Uterus (tissue), 4 donors: ENCODE results near the gene HDAC7. TPM values are rescaled to one million over a fixed set of nuclear protein-coding genes. Genes with fewer than 3 reads are reported as not detected.

Source experiments
- DNase-seq, 2 donors: peaks; one replicate each; pipeline ENCODE4 v3.0.0-alpha.2; 2019 to 2020
- H3K27ac ChIP-seq, 2 donors: fragments of 200-600 bp; sonication (generic); 1 replicate in 1 of 2; 2 replicates in 1 of 2; pipeline ENCODE4 v1.5.1; 2016 to 2018
- H3K27me3 ChIP-seq, 2 donors: fragments of 200-600 bp; sonication (generic); one replicate each; pipeline ENCODE4 v1.5.1; 2018 to 2019; ENCODE audit warnings: control low read depth in 1 of 2
- H3K36me3 ChIP-seq, 2 donors: fragments of 200-600 bp; sonication (generic); one replicate each; pipeline ENCODE4 v1.5.1; 2019; ENCODE audit warnings: control low read depth in 1 of 2
- H3K4me1 ChIP-seq, 2 donors: fragments of 200-600 bp; sonication (generic); one replicate each; pipeline ENCODE4 v1.5.1; 2018 to 2019; ENCODE audit warnings: control low read depth in 1 of 2
- H3K4me3 ChIP-seq, 2 donors: fragments of 200-600 bp; sonication (generic); 1 replicate in 1 of 2; 2 replicates in 1 of 2; pipeline ENCODE4 v1.5.1; 2018 to 2019; ENCODE audit warnings: mild to moderate bottlenecking in 1 of 2
- H3K9me3 ChIP-seq, 2 donors: fragments of 200-600 bp; sonication (generic); one replicate each; pipeline ENCODE4 v1.5.1; 2019; ENCODE audit warnings: control low read depth in 1 of 2
- POLR2A ChIP-seq, 2 donors: fragments of 450-650 bp; IDR thresholded peaks; one replicate each; pipeline ENCODE4 v1.6.1; 2016; ENCODE audit warnings: antibody characterized with exemption in 2 of 2, mild to moderate bottlenecking in 1 of 2, moderate library complexity in 1 of 2
- intact Hi-C: fragments of 100-400 bp; cut with DNase I; formaldehyde crosslinking; loops from one replicate; pipeline ENCODE4 v1.15.1; 2023; ENCODE audit warnings: low total_unique reads
- total RNA-seq, 4 donors: library from RNA; depleted of rRNA in 3 of 4; stranded (reverse); fragments of >200 nt in 3 of 4; gene quantifications; one replicate each; pipeline versions ENCODE4 v1.1.0 to v1.2.4, GENCODE V29; 2014 to 2023
- TF ChIP-seq, protein P1 (sequence below), 4 experiments: fragments of 200-600 bp in 2 of 4; fragments of 450-650 bp in 2 of 4; sonication (generic) in 2 of 4; IDR thresholded peaks; one replicate each; pipeline ENCODE4 v1.5.1; 2016 to 2019; ENCODE audit warnings: antibody characterized with exemption in 4 of 4, mild to moderate bottlenecking in 2 of 4, moderate library complexity in 1 of 4
- donor health status: DM: yes; HTN: yes; CAD: no.

Gene HDAC7
- total RNA-seq: 100 to 1,000 TPM in 1 of 4 donors, 10 to 100 TPM in 3; 33.0 to 191 (median 42.5) TPM

DNA sequence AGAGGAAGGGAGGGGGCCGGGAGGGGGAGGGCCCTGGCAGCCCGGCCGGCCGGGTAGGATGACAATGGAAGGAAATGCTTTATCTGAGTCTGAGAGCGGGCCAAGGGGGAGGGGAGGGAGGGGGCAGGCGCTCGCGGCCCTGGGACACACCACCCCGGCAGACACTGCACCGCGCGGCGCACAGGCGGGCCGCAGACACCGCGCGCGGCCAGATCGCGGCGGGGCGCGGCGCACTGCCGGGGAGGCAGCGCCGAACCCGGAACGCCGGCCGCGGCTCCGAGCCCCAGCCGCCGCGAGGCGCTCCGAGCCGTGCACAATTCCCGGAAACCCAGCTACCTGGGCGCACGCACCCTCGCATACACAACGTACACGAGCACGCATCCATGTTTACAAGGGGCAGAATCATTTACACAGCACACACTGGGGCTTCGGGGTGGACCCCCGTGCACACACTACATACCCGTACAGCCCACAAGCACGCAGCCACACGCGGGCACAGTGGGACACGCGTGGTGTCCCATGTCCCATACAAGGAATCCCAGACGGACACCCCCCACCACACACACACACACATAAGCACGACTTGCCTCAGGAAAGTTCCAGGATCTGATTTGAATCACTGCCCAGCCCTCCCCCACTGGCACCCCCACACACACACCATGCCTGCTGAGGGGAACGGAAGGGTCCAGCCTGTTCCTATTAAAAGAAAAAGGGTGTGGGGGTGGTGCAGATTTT, at the start of gene HDAC7:
Gene HDAC7 (minus strand): TSS at position 8 of the 735 bp plus-strand sequence. CDS start 118 bp downstream, outside the sequence.
- Histone ChIP-seq H3K9me3 (no peaks in the 10 kb centered on the region), H3K36me3 (no peaks in the 10 kb centered on the region), H3K4me1 (peaks cover 15 to 34% of the 10 kb centered on the region in 2 donors), H3K27ac (peak within 1 kb of the TSS; percentile 98 to 99), H3K27me3 (no peaks in the 10 kb centered on the region), H3K4me3 (peak within 1 kb of the TSS; percentile 79 to 84)
- DNase-seq: peak; percentile 88 to 92
- TF ChIP-seq, protein P1, sequence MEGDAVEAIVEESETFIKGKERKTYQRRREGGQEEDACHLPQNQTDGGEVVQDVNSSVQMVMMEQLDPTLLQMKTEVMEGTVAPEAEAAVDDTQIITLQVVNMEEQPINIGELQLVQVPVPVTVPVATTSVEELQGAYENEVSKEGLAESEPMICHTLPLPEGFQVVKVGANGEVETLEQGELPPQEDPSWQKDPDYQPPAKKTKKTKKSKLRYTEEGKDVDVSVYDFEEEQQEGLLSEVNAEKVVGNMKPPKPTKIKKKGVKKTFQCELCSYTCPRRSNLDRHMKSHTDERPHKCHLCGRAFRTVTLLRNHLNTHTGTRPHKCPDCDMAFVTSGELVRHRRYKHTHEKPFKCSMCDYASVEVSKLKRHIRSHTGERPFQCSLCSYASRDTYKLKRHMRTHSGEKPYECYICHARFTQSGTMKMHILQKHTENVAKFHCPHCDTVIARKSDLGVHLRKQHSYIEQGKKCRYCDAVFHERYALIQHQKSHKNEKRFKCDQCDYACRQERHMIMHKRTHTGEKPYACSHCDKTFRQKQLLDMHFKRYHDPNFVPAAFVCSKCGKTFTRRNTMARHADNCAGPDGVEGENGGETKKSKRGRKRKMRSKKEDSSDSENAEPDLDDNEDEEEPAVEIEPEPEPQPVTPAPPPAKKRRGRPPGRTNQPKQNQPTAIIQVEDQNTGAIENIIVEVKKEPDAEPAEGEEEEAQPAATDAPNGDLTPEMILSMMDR (IDR thresholded peaks at IDR 0.05): peak in 1 of 4 experiments; percentile 7
- peak in 1 of 2 donors; percentile 86 for TF ChIP-seq POLR2A (IDR thresholded peaks at IDR 0.05)
- intact Hi-C loops: no loop called here

DNA sequence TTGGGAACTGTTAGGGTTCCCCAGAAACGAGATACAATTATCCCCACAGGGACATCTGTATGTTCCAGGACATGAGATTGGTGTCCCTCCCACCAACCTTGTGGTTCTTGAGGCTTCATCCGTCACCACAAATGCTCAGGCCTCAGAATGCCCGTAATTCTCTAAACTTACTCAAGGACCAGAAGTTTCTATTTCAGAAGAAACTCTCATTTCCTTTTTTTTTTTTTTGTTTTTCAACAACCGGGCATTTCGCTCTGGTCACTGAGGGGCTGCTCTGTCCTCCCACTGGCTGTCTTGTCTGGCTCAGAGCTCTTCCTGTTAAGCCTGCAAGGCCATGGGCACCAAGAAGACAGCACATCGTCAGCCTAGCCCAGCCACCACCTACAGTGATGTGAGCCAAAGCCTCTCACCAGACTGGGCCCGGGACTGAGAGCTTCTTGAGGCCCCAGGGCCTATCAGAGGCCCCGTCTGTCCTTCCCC, 48.9 kb upstream of the HDAC7 start:
- TF ChIP-seq, protein P1 (IDR thresholded peaks at IDR 0.05): no peak
- no peak for TF ChIP-seq POLR2A (IDR thresholded peaks at IDR 0.05)
- intact Hi-C loops: no loop called here
- DNase-seq: no peak
- Histone ChIP-seq H3K4me3 (no peak overlapping the region), H3K27ac (no peak overlapping the region), H3K27me3 (no peaks in the 10 kb centered on the region), H3K4me1 (no peaks in the 10 kb centered on the region), H3K9me3 (no peaks in the 10 kb centered on the region), H3K36me3 (no peaks in the 10 kb centered on the region)

DNA sequence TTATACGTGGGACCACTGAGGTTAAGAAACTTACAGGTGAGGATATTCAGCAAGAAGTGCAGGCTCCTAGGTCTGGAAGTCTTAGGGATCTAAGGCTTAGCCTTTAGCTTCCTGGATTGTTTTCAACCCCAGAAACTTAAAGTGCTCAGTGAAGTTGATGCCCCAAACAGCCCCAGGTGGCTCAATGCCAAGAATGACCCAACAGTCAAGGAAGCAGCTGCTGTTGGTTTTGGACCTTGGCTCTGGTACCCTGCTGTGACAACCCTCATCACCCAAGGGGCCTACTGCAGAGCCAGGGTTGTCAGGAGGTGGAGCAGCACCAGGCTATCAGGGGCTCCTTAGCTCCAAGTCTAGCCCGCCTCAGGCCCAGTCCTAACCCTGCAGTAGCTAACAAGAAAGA, 48.3 kb upstream of the HDAC7 start:
- DNase-seq: no peak
- no peak for TF ChIP-seq POLR2A (IDR thresholded peaks at IDR 0.05)
- TF ChIP-seq, protein P1 (IDR thresholded peaks at IDR 0.05): no peak
- H3K27me3 ChIP-seq: no peaks in the 10 kb centered on the region
- no peaks in the 10 kb centered on the region for H3K4me1 ChIP-seq
- H3K9me3 ChIP-seq: no peaks in the 10 kb centered on the region
- no peak overlapping the region for H3K4me3 ChIP-seq
- no peaks in the 10 kb centered on the region for H3K36me3 ChIP-seq
- intact Hi-C loops: no loop called here
- no peak overlapping the region for H3K27ac ChIP-seq

DNA sequence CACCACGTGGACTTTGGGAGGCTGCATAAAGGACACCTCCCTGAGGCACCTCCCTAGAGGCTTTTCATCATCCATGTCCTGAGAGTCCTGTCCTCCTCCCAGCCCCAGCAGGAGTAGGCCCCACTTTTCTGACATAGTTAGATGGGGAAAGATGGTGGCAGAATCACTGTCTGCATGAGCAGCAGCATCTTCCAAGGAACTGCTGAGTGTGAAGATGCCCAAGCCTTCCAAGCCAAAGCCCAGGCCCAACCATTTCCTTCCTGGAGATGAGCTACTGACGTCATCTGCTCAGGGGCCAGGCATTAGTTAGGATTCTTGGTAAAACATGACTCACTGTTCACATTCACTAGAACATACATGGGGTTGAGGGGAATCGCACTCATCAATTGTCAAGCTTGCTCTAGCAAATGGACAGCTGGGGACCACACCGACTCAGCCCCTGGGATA, 47.8 kb upstream of the HDAC7 start:
- no peaks in the 10 kb centered on the region for H3K4me1 ChIP-seq
- TF ChIP-seq, protein P1 (IDR thresholded peaks at IDR 0.05): no peak
- no peak for TF ChIP-seq POLR2A (IDR thresholded peaks at IDR 0.05)
- H3K4me3 ChIP-seq: no peak overlapping the region
- H3K9me3 ChIP-seq: no peaks in the 10 kb centered on the region
- H3K27me3 ChIP-seq: no peaks in the 10 kb centered on the region
- no peaks in the 10 kb centered on the region for H3K36me3 ChIP-seq
- H3K27ac ChIP-seq: no peak overlapping the region
- intact Hi-C loops: no loop called here
- DNase-seq: no peak

DNA sequence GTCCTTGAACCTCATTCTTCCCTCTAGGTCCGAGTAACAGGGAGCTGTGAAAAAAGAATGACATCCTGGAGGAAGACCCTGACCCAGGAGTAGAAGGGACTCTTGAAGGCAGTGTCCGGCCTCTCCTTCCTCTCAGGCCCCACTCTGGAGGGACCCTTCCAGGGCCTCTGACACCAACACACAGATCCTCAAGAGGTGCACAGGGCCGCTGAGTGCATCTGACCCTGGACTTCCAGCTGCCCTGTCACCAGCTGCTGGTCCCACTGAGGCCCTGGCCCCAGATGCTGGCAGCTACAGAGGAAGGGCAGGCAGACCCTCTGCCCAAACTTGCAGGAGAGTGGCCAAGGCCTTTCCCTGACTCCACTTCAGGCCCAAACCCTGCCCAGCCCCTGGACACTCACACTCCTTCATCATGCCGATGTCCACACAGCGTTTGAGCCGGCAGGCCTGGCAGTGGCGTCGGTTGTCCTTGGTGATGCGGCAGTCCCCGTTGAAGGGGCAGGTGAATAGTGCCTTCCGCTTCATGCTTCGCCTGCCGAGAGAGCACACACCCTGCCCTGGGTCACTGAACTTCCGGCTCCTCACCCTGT, 45.0 kb upstream of the HDAC7 start:
- no peaks in the 10 kb centered on the region for H3K36me3 ChIP-seq
- no peaks in the 10 kb centered on the region for H3K27me3 ChIP-seq
- intact Hi-C loops: no loop called here

More for the DNA sequence above, 45.0 kb upstream of the HDAC7 start:
- no peak for TF ChIP-seq POLR2A (IDR thresholded peaks at IDR 0.05)
- TF ChIP-seq, protein P1 (IDR thresholded peaks at IDR 0.05): no peak
- Histone ChIP-seq H3K9me3 (no peaks in the 10 kb centered on the region), H3K27ac (no peak overlapping the region), H3K4me1 (no peaks in the 10 kb centered on the region), H3K4me3 (no peak overlapping the region)
- no peak for DNase-seq
